Lower leg skin (tissue), 3 donors: ENCODE data around the gene CD302.

ENCODE experiments used
- CTCF ChIP-seq, 3 donors: fragments of 450-650 bp; IDR thresholded peaks; one replicate each; pipeline ENCODE4 v1.5.1; 2016; ENCODE audit warnings: antibody characterized with exemption in 3 of 3, mild to moderate bottlenecking in 3 of 3, moderate library complexity in 2 of 3
- POLR2A ChIP-seq, 2 donors: fragments of 450-650 bp; IDR thresholded peaks; one replicate each; pipeline ENCODE4 v1.6.1; 2016 to 2017; ENCODE audit warnings: antibody characterized with exemption in 2 of 2, mild to moderate bottlenecking in 1 of 2, moderate library complexity in 1 of 2

- TF ChIP-seq CTCF (IDR thresholded peaks at IDR 0.05) = no peak
- no peak for TF ChIP-seq POLR2A (IDR thresholded peaks at IDR 0.05)
Observed at GRCh38 chr2:159797543-159798375, at the start of gene CD302.
